Panc1 (cell line): Measurements from ENCODE around the gene FAM81A. TPM values are rescaled to one million over a fixed set of nuclear protein-coding genes. Genes with fewer than 3 reads are reported as not detected.

Source experiments
- ATAC-seq: fragments of 200-7000 bp; cut with Tn5 transposase; 2 replicates; pipeline ENCODE4 v1.9.1; 2020; ENCODE audit warnings: mild to moderate bottlenecking, moderate library complexity
- BruUV-seq: library from RNA; stranded (reverse); fragments of 400-500 nt; replicated peaks from 2 replicates; lab custom pipeline; 2021; lab: Mats Ljungman, UMichigan
- CTCF ChIA-PET: fragments of 300-600 bp; sonication (Branson Sonifier 250); formaldehyde crosslinking; loops from one replicate; lab custom pipeline; 2022; ENCODE audit warnings: antibody characterized with exemption; lab: Charles Lee
- POLR2A ChIA-PET: fragments of 300-600 bp; sonication (Branson Sonifier 250); formaldehyde crosslinking; loops from one replicate; lab custom pipeline; 2022; ENCODE audit warnings: antibody characterized with exemption; lab: Charles Lee
- DNase-seq: peaks from one replicate; pipeline ENCODE4 v3.0.0-alpha.2; 2010; ENCODE audit warnings: low read depth, low spot score
- H3K27ac ChIP-seq: 2 replicates; pipeline ENCODE4 v1.5.1; 2011; ENCODE audit warnings: mild to moderate bottlenecking, low read length, inconsistent platforms
- H3K27me3 ChIP-seq: fragments of 200-500 bp; sonication (Bioruptor generic); 2 replicates; pipeline ENCODE4 v1.6.0; 2014; ENCODE audit warnings: low read length, inconsistent platforms; ENCODE audit not compliant: control insufficient read depth, insufficient read depth
- H3K36me3 ChIP-seq: fragments of 200-500 bp; sonication (Bioruptor generic); 2 replicates; pipeline ENCODE4 v1.5.1; 2014; ENCODE audit warnings: inconsistent platforms, mild to moderate bottlenecking, low read length, moderate library complexity; ENCODE audit not compliant: control insufficient read depth, insufficient read depth
- H3K4me1 ChIP-seq: 2 replicates; pipeline ENCODE4 v1.5.1; 2011; ENCODE audit warnings: inconsistent platforms, mild to moderate bottlenecking, low read length, moderate library complexity; ENCODE audit not compliant: control insufficient read depth, insufficient read depth
- H3K4me3 ChIP-seq, 2 experiments: 2 replicates each; pipeline ENCODE4 v1.5.1; 2011 to 2012; ENCODE audit warnings: low read depth in 2 of 2, low read length in 2 of 2, mild to moderate bottlenecking in 2 of 2, inconsistent platforms in 1 of 2, moderate library complexity in 1 of 2
- H3K9me3 ChIP-seq: fragments of 200-500 bp; sonication (Bioruptor generic); 2 replicates; pipeline ENCODE4 v1.5.1; 2014; ENCODE audit warnings: low read depth, mild to moderate bottlenecking, inconsistent platforms, low read length, moderate library complexity; ENCODE audit not compliant: control insufficient read depth, insufficient read depth
- CTCF ChIP-seq: fragments of 450-650 bp; IDR thresholded peaks from 2 replicates; pipeline ENCODE4 v1.5.1; 2017; ENCODE audit warnings: mild to moderate bottlenecking
- POLR2AphosphoS5 ChIP-seq: IDR thresholded peaks from 2 replicates; pipeline ENCODE4 v1.6.1; 2012; ENCODE audit warnings: mild to moderate bottlenecking, low read depth, low read length, moderate library complexity
- REST ChIP-seq, 2 experiments: IDR thresholded peaks; 2 replicates each; pipeline ENCODE4 v1.6.1; 2011 to 2012; ENCODE audit warnings: low read depth in 2 of 2, control low read depth in 1 of 2, low read length in 1 of 2, mild to moderate bottlenecking in 1 of 2, moderate library complexity in 1 of 2; ENCODE audit not compliant: insufficient read depth in 1 of 2
- SIN3A ChIP-seq: IDR thresholded peaks from 2 replicates; pipeline ENCODE4 v1.6.1; 2012; ENCODE audit warnings: low read depth, mild to moderate bottlenecking, low read length, moderate library complexity, borderline replicate concordance; ENCODE audit not compliant: insufficient read depth
- TCF7L2 ChIP-seq: IDR thresholded peaks from 2 replicates; pipeline ENCODE4 v1.6.1; 2011; ENCODE audit warnings: mild to moderate bottlenecking, low read depth, low read length, inconsistent platforms
- in situ Hi-C: cut with HindIII; loops from 2 replicates; pipeline ENCODE4 v1.10.0; 2016; ENCODE audit warnings: low sequenced_read_pairs, low pct_unique_long_range_greater_than_20kb
- intact Hi-C: fragments of 100-400 bp; cut with micrococcal nuclease; formaldehyde crosslinking; loops from one replicate; pipeline ENCODE4 v1.10.0; 2022; ENCODE audit not compliant: unreplicated experiment
- total RNA-seq: library from RNA; stranded (reverse); gene quantifications from one replicate; pipeline ENCODE4 v1.2.1, GENCODE V29; 2021; ENCODE audit not compliant: unreplicated experiment

FAM81A gene
- total RNA-seq, 1 experiment from 2014 or later = 7.3 TPM

- CTCF ChIA-PET = no interaction called here
- BruUV-seq = no TSS peak
- H3K4me3 ChIP-seq = no peak overlapping the region
These were observed 18.1 kb downstream of the FAM81A start for GRCh38 chr15:59456114-59456513.

DNA sequence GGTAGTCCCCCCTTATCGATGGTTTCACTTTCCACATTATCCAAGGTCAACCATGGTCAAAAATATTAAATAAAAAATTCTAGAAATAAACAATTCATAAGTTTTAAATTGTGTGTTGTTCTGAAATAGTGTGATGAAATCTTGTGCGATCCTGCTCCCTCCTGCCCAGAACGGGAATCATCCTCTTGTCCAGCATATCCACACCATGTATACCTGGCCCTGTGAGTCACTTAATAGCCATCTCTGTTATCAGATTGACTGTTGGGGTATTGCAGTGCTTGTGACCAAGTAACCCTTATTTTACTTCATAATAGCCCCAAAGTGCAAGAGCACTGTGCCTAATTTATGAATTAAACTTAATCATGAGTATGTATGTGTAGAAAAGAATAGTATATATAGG is 19.1 kb downstream of the FAM81A start:
- POLR2A ChIA-PET = no interaction called here
- CTCF ChIA-PET = no interaction called here
- intact Hi-C loops (no loop called here), in situ Hi-C loops (no loop called here)
- ATAC-seq (no peak), DNase-seq (no peak)
- no TSS peak for BruUV-seq
- H3K4me1 ChIP-seq = no peaks in the 10 kb centered on the region
- H3K27me3 ChIP-seq = no peaks in the 10 kb centered on the region
- no peaks in the 10 kb centered on the region for H3K9me3 ChIP-seq
- no peaks in the 10 kb centered on the region for H3K36me3 ChIP-seq
- H3K27ac ChIP-seq = no peak overlapping the region
- TF ChIP-seq CTCF = no peak
- TF ChIP-seq POLR2AphosphoS5 = no peak
- no peak for TF ChIP-seq REST (IDR thresholded peaks at IDR 0.05; ENCODE audit: insufficient read depth in 1 of 2, low read depth in 2 of 2, low read length in 1 of 2)
- no peak for TF ChIP-seq TCF7L2
- TF ChIP-seq SIN3A = no peak
- H3K4me3 ChIP-seq = no peak overlapping the region

More at GRCh38 chr15:59456114-59456513, 18.1 kb downstream of the FAM81A start:
- intact Hi-C loops (no loop called here), in situ Hi-C loops (no loop called here)
- no peaks in the 10 kb centered on the region for H3K36me3 ChIP-seq
- ATAC-seq (0 out of 2 replicates have a peak, but pooled peaks have one; percentile 21), DNase-seq (no peak)
- H3K9me3 ChIP-seq = no peaks in the 10 kb centered on the region
- no peaks in the 10 kb centered on the region for H3K27me3 ChIP-seq
- TF ChIP-seq CTCF (no peak), TCF7L2 (no peak), POLR2AphosphoS5 (no peak), REST (IDR thresholded peaks at IDR 0.05; ENCODE audit: insufficient read depth in 1 of 2, low read depth in 2 of 2, low read length in 1 of 2) (no peak), SIN3A (no peak)
- H3K4me1 ChIP-seq = no peaks in the 10 kb centered on the region
- POLR2A ChIA-PET = no interaction called here
- H3K27ac ChIP-seq = no peak overlapping the region
